ENCODE results near the gene ZNF789. TPM values are rescaled to one million over a fixed set of nuclear protein-coding genes. Genes with fewer than 3 reads are reported as not detected.
A peak's percentile ranks its signal among the peaks of the same experiment; 100 is the strongest.
"Not testable (repeated sequence)": the region's sequence is repeated elsewhere in the genome, so short reads cannot be mapped to it uniquely, and the experiment has no call there.

ZNF789 gene
- total RNA-seq, 1 experiment from 2014 or later = 15.6 TPM

DNA sequence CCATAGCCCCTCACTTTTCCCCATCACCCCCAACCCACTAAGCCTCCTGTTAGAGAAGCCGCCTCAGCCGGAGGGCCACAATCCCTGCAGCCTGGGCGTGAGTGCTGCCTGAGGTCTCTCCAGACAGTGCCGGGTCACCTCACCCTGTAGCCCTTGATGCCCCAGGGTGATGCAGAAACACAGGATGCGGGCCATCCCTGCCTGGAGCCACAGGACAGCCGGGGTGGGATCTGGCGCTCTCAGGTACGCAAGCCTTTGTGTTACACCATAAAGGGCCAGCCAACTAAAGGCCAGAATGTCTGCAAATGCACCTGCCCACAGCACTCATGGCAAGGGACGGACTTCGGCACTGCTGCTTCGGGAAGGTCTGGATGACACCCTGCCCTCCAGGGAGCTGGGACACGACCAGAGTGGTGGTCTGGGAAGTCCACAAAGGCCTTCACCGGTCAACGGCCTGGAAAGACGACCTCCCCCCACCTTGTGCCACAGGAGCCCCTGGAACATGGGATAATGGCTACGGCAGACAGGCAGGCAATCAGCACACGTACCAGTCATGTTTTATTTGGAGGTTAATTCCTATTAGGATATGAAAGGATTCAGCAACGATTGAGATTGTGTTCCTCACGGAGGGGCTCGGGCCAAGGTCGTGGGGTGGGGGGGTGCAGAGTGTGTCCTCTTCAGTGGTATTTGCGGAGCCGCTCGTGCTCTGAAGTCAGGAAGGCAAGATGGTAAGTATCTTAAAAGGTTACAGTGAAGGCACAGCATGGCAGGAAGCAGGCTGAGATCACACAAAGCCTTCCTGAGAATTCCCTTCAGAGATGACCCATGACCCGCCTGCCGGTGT, 14.8 kb upstream of the ZNF789 start:
- no peak for DNase-seq (ENCODE audit: low read depth)

DNA sequence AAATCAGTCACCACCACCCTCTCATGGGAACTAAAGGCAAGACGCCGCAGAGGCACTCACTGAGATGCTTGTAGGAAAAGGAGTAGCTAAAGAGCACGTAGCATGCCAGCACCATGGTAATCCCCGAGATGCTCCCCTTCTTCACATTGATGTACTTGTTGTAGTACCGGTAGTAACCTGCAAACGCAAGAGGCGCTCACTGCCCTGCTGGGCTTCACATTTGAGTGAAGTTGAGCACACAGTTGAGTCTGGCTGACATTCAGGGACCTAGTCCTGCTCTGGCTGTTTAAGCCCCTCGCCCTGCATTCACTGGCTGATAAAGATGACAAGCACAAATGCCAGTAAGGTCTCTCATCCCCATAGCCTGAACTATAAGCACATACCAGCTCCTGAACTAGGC, 13.6 kb upstream of the ZNF789 start:
- no peak for DNase-seq (ENCODE audit: low read depth)

GRCh38 chr7:99460651-99461050, 12.0 kb upstream of the ZNF789 start:
- no peak for DNase-seq (ENCODE audit: low read depth)

DNA sequence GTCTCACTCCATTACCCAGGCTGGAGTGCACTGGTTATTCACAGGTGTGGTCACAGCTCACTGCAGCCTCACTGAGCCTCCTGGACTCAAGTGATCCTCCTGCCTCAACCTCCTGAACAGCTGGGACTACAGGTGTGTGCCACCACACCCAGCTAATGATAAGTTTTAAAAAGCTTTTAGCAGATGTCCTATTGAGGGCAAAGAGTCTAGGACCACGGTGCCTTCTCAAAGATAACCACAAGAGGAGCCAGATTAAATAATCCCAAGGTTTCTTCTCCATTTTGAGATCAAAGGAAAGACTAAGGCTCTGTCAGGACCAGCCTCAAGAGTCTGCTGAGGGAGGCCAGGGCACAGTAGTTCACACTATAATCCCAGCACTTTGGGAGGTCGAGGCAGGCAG, 11.5 kb upstream of the ZNF789 start:
- DNase-seq (ENCODE audit: low read depth) = no peak

DNA sequence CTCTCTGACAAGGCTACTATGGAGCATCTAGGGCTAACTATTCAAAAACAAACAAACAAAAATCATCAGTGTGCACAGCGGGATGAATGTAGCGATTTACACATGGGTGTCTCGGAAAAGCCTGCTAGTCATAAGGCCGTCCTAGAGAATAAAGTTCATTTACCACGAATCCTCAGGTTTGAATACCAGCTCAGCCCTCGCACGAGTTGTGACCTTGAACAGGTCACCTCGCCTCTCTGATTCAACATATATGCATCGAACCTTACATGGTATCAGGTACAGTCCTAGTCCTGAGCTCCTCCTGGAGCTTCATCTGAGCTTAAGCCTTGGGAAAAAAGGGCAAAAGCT, 7.3 kb upstream of the ZNF789 start:
- DNase-seq (ENCODE audit: low read depth) = no peak

- no peak for DNase-seq (ENCODE audit: low read depth)
Measured at GRCh38 chr7:99468336-99468918, 4.3 kb upstream of the ZNF789 start.

- DNase-seq (ENCODE audit: low read depth) = no peak
Measured at GRCh38 chr7:99469381-99470065, 3.2 kb upstream of the ZNF789 start.

GRCh38 chr7:99473315-99473596, 566 bp downstream of the ZNF789 start:
- DNase-seq (ENCODE audit: low read depth) = peak; percentile 75

- DNase-seq (ENCODE audit: low read depth) = no peak
Measured at GRCh38 chr7:99476107-99476506, 3.4 kb downstream of the ZNF789 start.

DNA sequence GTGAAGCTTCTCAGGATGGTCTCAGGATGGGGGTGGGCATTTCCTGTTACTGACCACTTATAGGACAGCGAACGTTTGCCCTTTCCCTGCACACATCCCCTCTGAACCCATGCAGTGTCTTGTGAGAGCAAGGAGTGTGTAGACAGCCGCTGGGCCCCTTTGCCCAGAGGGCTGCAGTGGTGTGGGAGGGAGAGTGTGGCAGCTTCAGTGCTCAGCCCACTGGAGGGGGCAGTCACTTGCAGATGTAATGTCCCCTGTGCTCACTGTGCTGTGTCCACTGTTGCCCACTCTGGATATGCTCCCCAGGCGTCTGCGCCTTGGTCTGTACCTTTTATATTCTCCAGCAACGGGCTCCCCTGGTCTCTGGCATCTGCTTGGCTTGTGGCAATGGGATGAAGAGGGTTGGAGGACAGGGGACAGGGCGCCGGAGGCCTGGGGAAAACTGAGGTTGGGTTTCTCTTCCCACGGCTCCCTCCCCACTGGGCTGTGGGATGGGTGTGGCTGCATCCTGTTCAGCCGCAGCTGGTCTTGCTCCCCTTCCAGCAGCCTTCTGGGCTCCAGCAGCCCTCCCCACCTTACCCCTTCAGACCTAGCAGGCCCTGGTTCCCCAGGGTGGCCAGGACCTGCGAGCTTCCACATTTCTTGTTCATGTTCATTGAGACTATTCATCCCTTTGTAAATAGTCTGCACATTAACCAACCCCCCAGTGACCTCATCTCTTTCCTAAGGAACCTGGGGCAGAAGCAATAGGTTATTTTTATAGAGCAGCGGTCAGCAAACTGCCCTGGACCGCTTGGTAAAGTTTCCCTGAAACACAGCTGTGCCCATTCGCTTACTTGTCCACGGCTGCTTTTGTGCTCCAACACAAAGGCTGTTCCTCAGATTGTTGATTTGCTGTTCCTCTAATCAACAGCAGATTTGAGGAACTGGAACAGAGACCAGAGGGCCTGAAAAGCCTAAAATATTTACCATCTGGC, 6.1 kb downstream of the ZNF789 start:
- DNase-seq (ENCODE audit: low read depth) = no peak

- DNase-seq (ENCODE audit: low read depth) = no peak
Measured at GRCh38 chr7:99485094-99485493, 12.4 kb downstream of the ZNF789 start.

- DNase-seq (ENCODE audit: low read depth) = no peak
Measured at GRCh38 chr7:99489235-99489634, 16.5 kb downstream of the ZNF789 start.

GRCh38 chr7:99490878-99491277, 18.2 kb downstream of the ZNF789 start:
- no peak for DNase-seq (ENCODE audit: low read depth)

GRCh38 chr7:99493823-99494222, 21.1 kb downstream of the ZNF789 start:
- DNase-seq (ENCODE audit: low read depth) = no peak

- no peak for DNase-seq (ENCODE audit: low read depth)
Measured at GRCh38 chr7:99497766-99498545, 25.3 kb downstream of the ZNF789 start.

- DNase-seq (ENCODE audit: low read depth) = no peak
Measured at GRCh38 chr7:99498546-99498944, 25.9 kb downstream of the ZNF789 start.

- DNase-seq (ENCODE audit: low read depth) = peak; percentile 19
Measured at GRCh38 chr7:99499371-99499720, 26.7 kb downstream of the ZNF789 start.

DNA sequence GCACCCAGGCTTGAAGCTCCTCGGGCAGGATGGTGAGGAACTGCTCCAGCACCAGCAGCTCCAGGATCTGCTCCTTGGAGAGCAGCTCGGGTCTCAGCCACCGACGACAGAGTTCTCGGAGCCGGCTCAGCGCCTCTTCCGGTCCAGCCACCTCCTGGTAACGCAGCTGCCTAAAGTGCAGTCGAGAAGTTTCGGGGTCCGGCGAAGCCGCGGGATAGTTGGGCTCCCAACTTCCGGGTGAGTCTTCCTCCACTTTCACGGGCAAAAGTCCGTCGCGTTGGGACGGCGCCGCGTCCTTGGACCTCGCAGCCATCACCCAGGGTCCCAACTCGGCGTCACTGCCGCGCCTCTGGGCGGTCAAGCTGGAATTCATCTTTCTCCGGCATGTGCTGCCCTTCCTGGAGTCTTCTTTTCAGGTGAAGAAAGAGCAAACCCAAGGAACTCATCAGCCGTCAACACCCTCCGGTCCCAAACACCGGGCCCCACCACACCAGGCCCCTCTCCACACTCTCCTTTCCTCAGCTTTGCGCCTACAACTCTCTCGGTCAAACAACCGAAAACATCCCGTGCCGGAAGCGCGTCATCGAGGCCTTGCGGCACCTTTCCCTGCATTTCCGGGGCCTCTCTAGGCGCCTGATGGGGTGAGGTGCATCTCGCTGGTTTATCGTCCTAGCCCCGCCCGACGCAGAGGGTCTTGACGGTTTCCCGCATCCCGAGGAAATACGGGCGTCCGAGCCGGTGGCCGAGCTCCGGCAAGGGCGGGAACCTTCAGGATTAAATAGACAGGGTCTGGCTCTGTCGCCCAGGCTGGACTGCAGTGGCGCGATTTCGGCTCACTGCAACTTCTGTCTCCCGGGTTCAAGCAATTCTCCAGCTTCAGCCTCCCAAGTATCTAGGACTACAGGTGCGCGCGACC, 27.3 kb downstream of the ZNF789 start, which contains the start of gene ZNF394:
TSS of gene ZNF394 (minus strand) at position 561 of the 916 bp plus-strand sequence. CDS start at position 373, 188 bp downstream.
- DNase-seq (ENCODE audit: low read depth) = peak; percentile 98

GRCh38 chr7:99500637-99501009, 27.9 kb downstream of the ZNF789 start:
- DNase-seq (ENCODE audit: low read depth) = no peak

DNA sequence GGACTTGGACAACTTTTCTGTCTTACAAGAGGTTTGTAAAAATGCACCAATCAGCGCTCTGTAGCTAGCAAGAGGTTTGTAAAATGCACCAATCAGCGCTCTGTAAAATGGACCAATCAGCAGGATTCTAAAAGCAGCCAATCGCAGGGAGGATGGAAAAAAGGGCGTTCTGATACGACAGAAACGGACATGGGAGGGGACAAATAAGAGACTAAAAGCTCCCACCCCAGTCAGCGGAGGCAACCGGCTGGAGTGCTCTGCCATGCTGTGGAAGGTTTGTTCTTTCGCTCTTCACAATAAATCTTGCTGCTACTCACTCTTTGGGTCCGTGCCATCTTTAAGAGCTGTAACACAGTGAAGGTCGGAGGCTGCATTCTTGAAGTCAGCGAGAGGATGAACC, 28.5 kb downstream of the ZNF789 start:
- DNase-seq (ENCODE audit: low read depth) = not testable (repeated sequence)
